Measurements from ENCODE around the gene CC2D2A. TPM values are rescaled to one million over a fixed set of nuclear protein-coding genes. Genes with fewer than 3 reads are reported as not detected.

Gene CC2D2A
- total and polyA plus RNA-seq, 2 of the 13 experiments (the other 11 are each of a cell fraction or from before 2014, with no cell fraction given): 4.2 to 7.2 TPM

DNA sequence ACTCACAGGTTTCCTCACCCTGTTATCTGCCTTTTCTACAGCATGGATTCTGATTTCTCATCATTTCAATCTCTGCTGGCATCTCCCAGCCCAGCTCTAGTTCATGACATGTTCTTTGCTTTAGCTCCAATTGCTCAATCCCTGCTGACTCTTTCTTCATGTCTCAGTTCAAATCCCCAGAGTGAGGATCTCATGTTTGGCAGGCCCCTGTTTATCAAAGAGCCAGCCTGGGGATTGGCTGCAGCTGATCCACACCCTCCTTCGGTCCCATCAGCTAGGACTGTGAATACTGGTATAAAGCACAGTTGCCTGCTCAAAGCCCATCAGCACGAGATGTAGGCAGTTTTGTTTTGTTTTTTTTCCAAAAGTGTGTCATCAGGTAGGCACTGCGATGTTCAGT lies 14.4 kb upstream of the CC2D2A start:
- FAIRE-seq: no peak
- no peak for DNase-seq (ENCODE audit: low spot score)
- H4K20me1 ChIP-seq (ENCODE audit: insufficient read depth, low read length): no peaks in the 10 kb centered on the region
- no TSS peak for BruUV-seq (replicated peaks)
- no peaks in the 10 kb centered on the region for H3K79me2 ChIP-seq (ENCODE audit: insufficient read depth, low read length)
- CTCF ChIA-PET (ENCODE audit: low intra/inter-chr PET ratio, low total read pairs): no interaction called here
- in situ Hi-C loops (cut with HindIII; ENCODE audit: extremely low pct_ligation_motif_present, low pct_unique_long_range_greater_than_20kb): loop anchor here (5.0 kb wide), 1 partner anchor 218 kb away; no protein-coding TSS in a partner anchor
- H3K4me3 ChIP-seq (replicated peaks in 1 of 3; ENCODE audit: insufficient read depth in 1 of 3, low read depth in 2 of 3, low read length in 3 of 3): no peak overlapping the region
- no peak overlapping the region for H3K27ac ChIP-seq (ENCODE audit: extremely low read length, insufficient read depth, low read length)
- WGBS (ENCODE audit: low lambda C conversion rate): 30% methylated on average over 3 of the region's 3 CpGs
- H3K27me3 ChIP-seq (ENCODE audit: control insufficient read depth in 1 of 2, insufficient read depth in 2 of 2, low read length in 2 of 2): no peaks in the 10 kb centered on the region
- no peak overlapping the region for H2AFZ ChIP-seq (ENCODE audit: low read length)
- TF ChIP-seq ELF1 (CRISPR knock-in tag; IDR thresholded peaks at IDR 0.05) (no peak), CEBPB (IDR thresholded peaks at IDR 0.05; ENCODE audit: borderline replicate concordance, low read depth, low read length) (peak; percentile 73)
- ATAC-seq: no peak
- H3K9me3 ChIP-seq (ENCODE audit: low read length): no peaks in the 10 kb centered on the region
- no peaks in the 10 kb centered on the region for H3K36me3 ChIP-seq (replicated peaks in 1 of 2; ENCODE audit: control insufficient read depth in 1 of 2, insufficient read depth in 2 of 2, low read length in 2 of 2)
- POLR2A ChIA-PET: no interaction called here
- no peaks in the 10 kb centered on the region for H3K4me1 ChIP-seq (ENCODE audit: insufficient read depth, low read length)
- intact Hi-C loops (cut with micrococcal nuclease; ENCODE audit: unreplicated experiment): no loop called here
- H3K9ac ChIP-seq (ENCODE audit: insufficient read depth, low read depth, low read length): no peak overlapping the region
- H3K4me2 ChIP-seq (ENCODE audit: low read depth, low read length): no peak overlapping the region

DNA sequence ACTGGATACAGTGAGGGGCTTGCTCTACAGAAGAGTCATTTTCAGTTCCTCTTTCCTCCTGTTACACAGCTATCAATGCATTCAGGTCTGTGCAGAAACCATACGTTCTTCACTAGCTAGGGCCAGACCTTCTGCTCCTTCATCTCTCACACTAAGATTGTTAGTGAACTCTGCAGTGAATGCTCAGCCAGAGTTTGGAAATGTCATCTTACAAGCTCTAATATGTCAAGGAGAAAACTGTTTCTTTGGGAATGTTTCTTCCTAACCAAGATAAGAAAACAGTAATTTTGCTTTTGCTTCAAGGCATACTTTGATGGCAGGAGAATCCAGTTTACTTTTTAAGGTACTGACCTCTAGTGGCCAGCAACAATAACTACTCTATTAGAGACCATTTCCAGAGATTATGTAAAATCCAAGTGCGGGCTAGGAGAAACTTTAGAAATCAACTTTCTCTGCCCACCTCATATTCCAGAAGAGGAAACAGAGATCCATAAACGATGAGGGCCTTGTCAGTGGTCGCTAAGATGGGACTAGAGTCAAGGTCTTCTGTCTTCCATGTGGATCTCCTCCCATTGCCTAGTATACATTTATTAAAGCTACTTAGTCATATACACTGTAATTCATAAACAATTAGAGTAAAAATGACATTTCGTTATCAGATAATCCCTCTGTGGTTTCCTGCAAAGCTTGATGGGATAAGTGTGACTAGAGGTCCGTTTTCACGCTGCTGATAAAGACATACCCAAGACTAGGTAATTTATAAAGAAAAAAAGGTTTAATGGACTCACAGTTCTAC lies 12.1 kb upstream of the CC2D2A start:
- Histone ChIP-seq H3K4me3 (replicated peaks in 1 of 3; ENCODE audit: insufficient read depth in 1 of 3, low read depth in 2 of 3, low read length in 3 of 3) (no peak overlapping the region), H3K27ac (ENCODE audit: extremely low read length, insufficient read depth, low read length) (no peak overlapping the region), H3K9ac (ENCODE audit: insufficient read depth, low read depth, low read length) (no peak overlapping the region), H3K9me3 (ENCODE audit: low read length) (no peaks in the 10 kb centered on the region), H3K4me2 (ENCODE audit: low read depth, low read length) (no peak overlapping the region), H3K27me3 (ENCODE audit: control insufficient read depth in 1 of 2, insufficient read depth in 2 of 2, low read length in 2 of 2) (no peaks in the 10 kb centered on the region), H3K79me2 (ENCODE audit: insufficient read depth, low read length) (no peaks in the 10 kb centered on the region), H4K20me1 (ENCODE audit: insufficient read depth, low read length) (no peaks in the 10 kb centered on the region), H3K4me1 (ENCODE audit: insufficient read depth, low read length) (no peaks in the 10 kb centered on the region), H2AFZ (ENCODE audit: low read length) (no peak overlapping the region), H3K36me3 (replicated peaks in 1 of 2; ENCODE audit: control insufficient read depth in 1 of 2, insufficient read depth in 2 of 2, low read length in 2 of 2) (no peaks in the 10 kb centered on the region)
- FAIRE-seq (peak; percentile 82), DNase-seq (ENCODE audit: low spot score) (peak; percentile 24), ATAC-seq (peak; percentile 80)
- POLR2A ChIA-PET: no interaction called here
- intact Hi-C loops (cut with micrococcal nuclease; ENCODE audit: unreplicated experiment): loop anchor here (1.0 kb wide), 1 partner anchor 226 kb away; no protein-coding TSS in a partner anchor
- 4% methylated on average over 7 of the region's 7 CpGs for WGBS (ENCODE audit: low lambda C conversion rate)
- CTCF ChIA-PET (ENCODE audit: low intra/inter-chr PET ratio, low total read pairs): interaction anchor here (0.7 to 1.3 kb wide), 2 partner anchors 219 to 226 kb away, joined by 3 to 6 read pairs; no protein-coding TSS in a partner anchor
- no TSS peak for BruUV-seq (replicated peaks)
- in situ Hi-C loops (cut with HindIII; ENCODE audit: extremely low pct_ligation_motif_present, low pct_unique_long_range_greater_than_20kb): loop anchor here (5.0 kb wide), 1 partner anchor 220 kb away; no protein-coding TSS in a partner anchor
- no peak for TF ChIP-seq TBP (CRISPR knock-in tag; IDR thresholded peaks at IDR 0.05)
- no peak for TF ChIP-seq KDM1A (CRISPR knock-in tag; IDR thresholded peaks at IDR 0.05)
- peak; percentile 60 for TF ChIP-seq STAG1 (CRISPR knock-in tag; IDR thresholded peaks at IDR 0.05)
- TF ChIP-seq HNRNPL (IDR thresholded peaks at IDR 0.05; ENCODE audit: low read depth, low read length): no peak
- TF ChIP-seq ATF1 (CRISPR knock-in tag; IDR thresholded peaks at IDR 0.05): no peak
- TF ChIP-seq ZNF598 (CRISPR knock-in tag; IDR thresholded peaks at IDR 0.05; ENCODE audit: borderline replicate concordance): no peak
- no peak for TF ChIP-seq FOSL2 (CRISPR knock-in tag; IDR thresholded peaks at IDR 0.05)
- TF ChIP-seq, protein P1, sequence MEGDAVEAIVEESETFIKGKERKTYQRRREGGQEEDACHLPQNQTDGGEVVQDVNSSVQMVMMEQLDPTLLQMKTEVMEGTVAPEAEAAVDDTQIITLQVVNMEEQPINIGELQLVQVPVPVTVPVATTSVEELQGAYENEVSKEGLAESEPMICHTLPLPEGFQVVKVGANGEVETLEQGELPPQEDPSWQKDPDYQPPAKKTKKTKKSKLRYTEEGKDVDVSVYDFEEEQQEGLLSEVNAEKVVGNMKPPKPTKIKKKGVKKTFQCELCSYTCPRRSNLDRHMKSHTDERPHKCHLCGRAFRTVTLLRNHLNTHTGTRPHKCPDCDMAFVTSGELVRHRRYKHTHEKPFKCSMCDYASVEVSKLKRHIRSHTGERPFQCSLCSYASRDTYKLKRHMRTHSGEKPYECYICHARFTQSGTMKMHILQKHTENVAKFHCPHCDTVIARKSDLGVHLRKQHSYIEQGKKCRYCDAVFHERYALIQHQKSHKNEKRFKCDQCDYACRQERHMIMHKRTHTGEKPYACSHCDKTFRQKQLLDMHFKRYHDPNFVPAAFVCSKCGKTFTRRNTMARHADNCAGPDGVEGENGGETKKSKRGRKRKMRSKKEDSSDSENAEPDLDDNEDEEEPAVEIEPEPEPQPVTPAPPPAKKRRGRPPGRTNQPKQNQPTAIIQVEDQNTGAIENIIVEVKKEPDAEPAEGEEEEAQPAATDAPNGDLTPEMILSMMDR (CRISPR knock-in tag; IDR thresholded peaks at IDR 0.05): peak; percentile 69
- TF ChIP-seq ZKSCAN5 (CRISPR knock-in tag; IDR thresholded peaks at IDR 0.05): no peak
